Brain microvascular endothelial cell (primary cell): ENCODE data around the gene NDE1.
"Not testable (repeated sequence)": the region's sequence is repeated elsewhere in the genome, so short reads cannot be mapped to it uniquely, and the experiment has no call there.

ENCODE experiments used
- DNase-seq: peaks from one replicate; pipeline ENCODE4 v3.0.0-alpha.2; 2020
- H3K27ac ChIP-seq: fragments of 250-450 bp; sonication (Bioruptor Pico); 2 replicates; pipeline ENCODE4 v1.5.1; 2020; ENCODE audit warnings: mild to moderate bottlenecking, moderate library complexity
- H3K27me3 ChIP-seq: fragments of 250-450 bp; sonication (Bioruptor Pico); replicated peaks from 2 replicates; pipeline ENCODE4 v1.5.1; 2020; ENCODE audit warnings: mild to moderate bottlenecking
- H3K36me3 ChIP-seq: fragments of 250-450 bp; sonication (Bioruptor Pico); replicated peaks from 2 replicates; pipeline ENCODE4 v1.5.1; 2020; ENCODE audit warnings: mild to moderate bottlenecking
- H3K4me3 ChIP-seq: 2 replicates; pipeline ENCODE4 v1.5.1; 2011; ENCODE audit warnings: low read depth, mild to moderate bottlenecking, control low read depth, low read length, moderate library complexity
- in situ Hi-C: cut with HindIII; loops from 2 replicates; pipeline ENCODE4 v1.10.0; 2017; ENCODE audit warnings: low sequenced_read_pairs, low pct_ligation_motif_present
- TF ChIP-seq, protein P1 (sequence below): IDR thresholded peaks from 2 replicates; pipeline ENCODE4 v1.5.1; 2011; ENCODE audit warnings: low read depth, mild to moderate bottlenecking, moderate library complexity, low read length, control low read depth, inconsistent platforms; ENCODE audit errors: missing control alignments

NDE1 gene

DNA sequence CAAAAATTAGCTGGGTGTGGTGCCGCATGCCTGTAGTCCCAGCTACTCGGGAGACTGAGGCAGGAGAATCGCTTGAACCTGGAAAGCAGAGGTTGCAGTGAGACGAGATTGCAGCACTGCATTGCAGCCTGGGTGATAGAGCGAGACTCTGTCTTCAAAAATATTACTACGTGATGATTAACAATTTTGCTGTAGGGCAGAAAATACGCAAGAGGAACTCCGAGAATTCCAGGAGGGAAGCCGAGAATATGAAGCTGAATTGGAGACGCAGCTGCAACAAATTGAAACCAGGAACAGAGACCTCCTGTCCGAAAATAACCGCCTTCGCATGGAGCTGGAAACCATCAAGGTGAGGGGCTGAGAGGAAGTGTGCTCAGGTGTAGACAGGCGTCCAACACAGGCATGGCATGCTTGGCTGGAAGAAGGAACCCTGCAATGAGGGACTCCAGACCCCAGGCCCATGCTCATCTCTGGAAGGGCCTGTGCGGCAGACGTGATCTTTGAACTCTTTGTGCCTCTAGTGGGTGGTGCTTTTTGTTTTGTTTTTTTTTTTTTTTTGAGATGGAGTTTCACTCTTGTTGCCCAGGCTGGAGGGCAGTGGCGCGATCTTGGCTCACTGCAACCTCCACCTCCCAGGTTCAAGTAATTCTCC is 17.2 kb downstream of the NDE1 start:
- DNase-seq, result no peak
- Histone ChIP-seq H3K4me3 (no peak overlapping the region), H3K27ac (no peak overlapping the region), H3K36me3 (peaks cover 51% of the 10 kb centered on the region), H3K27me3 (no peaks in the 10 kb centered on the region)
- in situ Hi-C loops, result no loop called here
- TF ChIP-seq, protein P1, sequence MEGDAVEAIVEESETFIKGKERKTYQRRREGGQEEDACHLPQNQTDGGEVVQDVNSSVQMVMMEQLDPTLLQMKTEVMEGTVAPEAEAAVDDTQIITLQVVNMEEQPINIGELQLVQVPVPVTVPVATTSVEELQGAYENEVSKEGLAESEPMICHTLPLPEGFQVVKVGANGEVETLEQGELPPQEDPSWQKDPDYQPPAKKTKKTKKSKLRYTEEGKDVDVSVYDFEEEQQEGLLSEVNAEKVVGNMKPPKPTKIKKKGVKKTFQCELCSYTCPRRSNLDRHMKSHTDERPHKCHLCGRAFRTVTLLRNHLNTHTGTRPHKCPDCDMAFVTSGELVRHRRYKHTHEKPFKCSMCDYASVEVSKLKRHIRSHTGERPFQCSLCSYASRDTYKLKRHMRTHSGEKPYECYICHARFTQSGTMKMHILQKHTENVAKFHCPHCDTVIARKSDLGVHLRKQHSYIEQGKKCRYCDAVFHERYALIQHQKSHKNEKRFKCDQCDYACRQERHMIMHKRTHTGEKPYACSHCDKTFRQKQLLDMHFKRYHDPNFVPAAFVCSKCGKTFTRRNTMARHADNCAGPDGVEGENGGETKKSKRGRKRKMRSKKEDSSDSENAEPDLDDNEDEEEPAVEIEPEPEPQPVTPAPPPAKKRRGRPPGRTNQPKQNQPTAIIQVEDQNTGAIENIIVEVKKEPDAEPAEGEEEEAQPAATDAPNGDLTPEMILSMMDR, result no peak

DNA sequence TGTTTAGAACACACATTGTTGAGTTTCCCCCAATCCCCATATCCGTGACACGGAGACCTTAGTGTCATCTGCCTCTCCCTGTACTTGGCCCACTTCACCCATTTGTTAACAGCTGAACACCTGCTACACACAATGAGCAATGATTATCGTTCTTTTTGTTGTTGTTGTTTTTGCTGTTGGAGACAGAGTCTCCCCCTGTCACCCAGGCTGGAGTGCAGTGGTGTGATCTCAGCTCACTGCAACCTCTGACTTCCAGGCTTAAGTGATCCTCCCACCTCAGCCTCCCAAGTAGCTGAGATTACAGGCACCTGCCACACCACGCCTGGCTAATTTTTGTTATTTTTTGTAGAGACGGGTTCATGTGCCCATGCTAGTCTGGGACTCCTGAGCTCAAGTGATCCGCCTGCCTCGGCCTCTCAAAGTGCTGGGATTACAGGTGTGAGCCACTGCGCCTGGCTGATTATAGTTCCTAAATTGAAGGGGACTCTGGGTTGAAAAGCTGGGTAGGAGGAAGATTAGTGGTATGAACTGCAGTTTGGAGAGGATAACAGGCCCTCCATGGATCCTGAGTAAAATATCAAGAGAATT is 21.6 kb downstream of the NDE1 start:
- Histone ChIP-seq H3K27ac (peak overlapping the region; percentile 85), H3K27me3 (no peaks in the 10 kb centered on the region), H3K4me3 (no peak overlapping the region), H3K36me3 (peaks cover 32% of the 10 kb centered on the region)
- in situ Hi-C loops, result no loop called here
- TF ChIP-seq, protein P1, result no peak
- DNase-seq, result no peak

DNA sequence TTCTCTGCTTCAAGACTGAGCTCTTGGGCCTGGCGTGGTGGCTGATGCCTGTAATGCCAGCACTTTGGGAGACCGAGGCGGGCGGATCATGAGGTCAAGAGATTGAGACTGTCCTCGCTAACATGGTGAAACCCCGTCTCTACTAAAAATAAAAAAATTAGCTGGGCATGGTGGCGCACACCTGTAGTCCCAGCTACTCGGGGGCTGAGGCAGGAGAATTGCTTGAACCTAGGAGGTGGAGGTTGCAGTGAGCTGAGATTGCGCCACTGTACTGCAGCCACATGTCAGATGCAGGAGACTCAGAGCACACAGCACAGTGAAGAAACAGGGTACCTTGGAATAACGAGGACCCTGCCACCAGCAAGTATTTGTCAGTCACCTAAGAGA is 22.1 kb downstream of the NDE1 start:
- peaks cover 27% of the 10 kb centered on the region for H3K36me3 ChIP-seq
- in situ Hi-C loops, result not testable (repeated sequence)

DNA sequence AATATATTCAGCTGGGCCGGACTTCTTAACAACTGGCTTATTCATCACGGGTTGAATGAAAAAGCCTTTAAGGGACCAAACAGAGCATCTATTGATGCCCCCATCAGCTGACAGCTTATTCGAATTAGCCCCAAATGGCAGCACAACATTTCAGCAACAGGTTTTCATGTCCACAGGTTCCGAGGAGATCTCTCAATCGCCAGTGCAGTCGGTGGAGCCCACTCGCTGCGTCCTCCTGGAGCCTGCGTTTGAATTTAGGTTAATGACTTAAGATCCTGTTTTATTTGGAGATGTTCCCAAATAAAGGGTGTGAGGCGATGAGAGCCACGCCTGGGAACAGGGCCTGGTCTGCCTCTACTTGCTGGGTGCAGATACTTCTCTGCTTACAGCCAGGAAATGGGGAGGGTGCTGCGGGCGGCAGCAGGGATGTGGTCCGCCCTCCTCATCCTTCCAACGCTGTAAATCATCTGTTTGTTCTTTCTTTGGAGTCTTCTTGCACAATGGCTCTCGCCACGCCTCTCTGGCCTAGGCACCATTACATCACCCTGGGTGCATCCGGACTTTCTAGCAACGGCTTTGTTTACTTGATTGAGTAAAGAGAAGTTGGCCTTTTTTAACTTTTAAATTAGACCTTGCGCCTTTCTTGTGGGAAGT is 22.6 kb downstream of the NDE1 start:
- in situ Hi-C loops, result no loop called here

More for the DNA sequence above, 22.1 kb downstream of the NDE1 start:
- DNase-seq, H3K4me3 ChIP-seq, H3K27me3 ChIP-seq: not testable (repeated sequence)
- peak overlapping the region; percentile 85 for H3K27ac ChIP-seq

DNA sequence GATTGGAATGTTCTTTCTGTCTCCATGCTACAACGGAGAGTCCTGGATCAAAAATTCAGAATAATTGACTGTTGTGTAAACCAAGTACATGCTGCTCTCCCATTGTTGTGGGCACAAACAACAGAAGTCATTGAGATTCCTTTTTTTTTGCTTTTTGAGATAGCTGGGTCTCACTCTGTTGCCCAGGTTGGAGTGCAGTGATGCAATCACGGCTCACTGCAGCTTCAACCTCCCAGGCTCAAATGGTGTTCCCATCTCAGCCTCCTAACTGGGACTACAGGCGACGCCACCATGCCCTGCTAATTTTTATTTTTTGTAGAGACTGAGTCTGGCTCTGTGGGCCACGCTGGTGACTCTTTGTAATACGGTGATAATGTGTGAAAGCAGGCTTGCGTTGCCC is 24.5 kb downstream of the NDE1 start:
- no peak for DNase-seq
- H3K4me3 ChIP-seq, result no peak overlapping the region
- no peaks in the 10 kb centered on the region for H3K27me3 ChIP-seq
- in situ Hi-C loops, result no loop called here
- H3K27ac ChIP-seq, result no peak overlapping the region
- peaks cover 26% of the 10 kb centered on the region for H3K36me3 ChIP-seq
- TF ChIP-seq, protein P1, result no peak

More for the DNA sequence above, 22.6 kb downstream of the NDE1 start:
- no peaks in the 10 kb centered on the region for H3K27me3 ChIP-seq
- peak; percentile 97 for DNase-seq
- peak overlapping the region; percentile 10 for H3K4me3 ChIP-seq
- TF ChIP-seq, protein P1, result no peak
- peaks cover 25% of the 10 kb centered on the region for H3K36me3 ChIP-seq
- peak overlapping the region; percentile 85 for H3K27ac ChIP-seq

DNA sequence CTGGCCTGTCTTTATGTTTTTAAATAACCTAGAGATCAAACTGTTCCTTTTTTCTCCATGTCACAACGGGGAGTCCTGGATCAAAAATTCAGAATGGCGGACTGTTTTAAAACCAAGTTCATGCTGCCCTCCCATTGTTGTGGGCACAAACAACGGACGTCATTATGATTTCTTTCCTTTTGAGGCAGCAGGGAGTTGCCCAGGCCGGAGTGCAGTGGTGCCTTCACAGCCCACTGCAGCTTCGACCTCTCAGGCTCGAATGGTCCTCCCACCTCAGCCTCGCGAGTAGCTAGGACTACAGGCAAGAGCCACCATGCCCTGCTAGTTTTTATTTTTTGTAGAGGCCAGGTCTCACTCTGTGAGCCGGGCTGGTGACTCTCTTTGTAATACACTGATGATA is 26.5 kb downstream of the NDE1 start:
- TF ChIP-seq, protein P1, result no peak
- Histone ChIP-seq H3K36me3 (peaks cover 20% of the 10 kb centered on the region), H3K27ac (no peak overlapping the region), H3K4me3 (no peak overlapping the region), H3K27me3 (no peaks in the 10 kb centered on the region)
- DNase-seq, result no peak
- in situ Hi-C loops, result no loop called here
